HG03139 (cell line): ENCODE data around the gene CPLX3.

Experiments
- ATAC-seq: cut with Tn5 transposase; IDR thresholded peaks from one replicate; pipeline ENCODE4 v1.9.1; 2021; ENCODE audit not compliant: unreplicated experiment

CPLX3 gene

DNA sequence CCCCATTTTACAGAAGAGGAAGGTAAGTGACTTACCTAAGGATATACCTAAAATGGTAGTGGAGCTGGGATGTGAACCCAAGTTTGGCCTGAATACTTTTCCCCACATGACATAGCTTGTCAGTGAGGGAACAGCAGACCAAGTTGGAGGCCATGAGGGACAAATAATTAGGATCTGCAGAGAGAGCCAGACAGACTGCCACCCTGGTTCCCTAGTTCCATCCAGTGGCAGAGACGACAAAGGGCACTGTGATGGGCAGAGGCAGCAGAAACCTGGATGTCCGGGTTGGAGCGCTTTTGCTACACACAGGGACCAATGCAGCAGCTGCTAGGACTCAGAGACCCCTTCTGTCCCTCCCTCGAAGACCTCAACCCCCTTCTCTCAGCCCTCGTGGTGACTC, 1.2 kb downstream of the CPLX3 start:
- no peak for ATAC-seq

DNA sequence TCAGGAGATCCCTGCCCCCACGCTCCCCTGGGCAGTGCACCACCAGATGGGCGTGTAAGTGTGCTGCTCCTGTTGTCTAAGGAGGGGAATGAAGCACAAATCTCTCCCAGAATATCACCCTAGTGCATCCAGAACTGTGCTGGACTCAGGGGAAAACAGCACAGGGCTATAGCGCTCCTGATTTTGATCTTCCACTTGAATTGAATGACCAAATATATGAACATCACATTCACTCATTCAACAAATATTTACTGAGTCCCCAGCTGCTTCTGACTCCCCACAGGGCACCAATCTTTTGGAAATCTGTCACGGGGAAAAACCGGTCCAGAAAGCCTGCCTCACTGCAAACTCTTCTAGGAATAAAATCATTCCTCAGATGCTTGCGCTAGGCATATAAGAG, 2.4 kb downstream of the CPLX3 start:
- ATAC-seq = no peak

DNA sequence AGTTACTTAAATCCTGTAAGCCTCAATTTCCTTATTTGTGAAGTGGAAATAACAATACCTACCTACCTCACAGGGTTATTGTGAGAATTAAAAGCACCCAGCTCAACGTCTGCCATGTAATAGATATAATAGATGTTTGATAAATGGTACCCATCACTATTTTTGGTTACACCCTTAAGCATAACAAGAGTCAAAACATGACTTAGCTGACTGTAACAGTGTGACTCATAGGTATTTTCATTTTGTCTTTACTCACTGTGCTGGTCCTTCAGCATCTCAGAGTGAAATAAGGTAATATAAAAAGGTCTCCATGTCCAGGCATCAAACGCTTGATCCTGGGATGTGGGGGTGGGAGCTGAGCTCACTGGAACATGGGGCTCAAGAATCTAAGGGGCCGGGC, 3.1 kb downstream of the CPLX3 start:
- ATAC-seq = no peak

DNA sequence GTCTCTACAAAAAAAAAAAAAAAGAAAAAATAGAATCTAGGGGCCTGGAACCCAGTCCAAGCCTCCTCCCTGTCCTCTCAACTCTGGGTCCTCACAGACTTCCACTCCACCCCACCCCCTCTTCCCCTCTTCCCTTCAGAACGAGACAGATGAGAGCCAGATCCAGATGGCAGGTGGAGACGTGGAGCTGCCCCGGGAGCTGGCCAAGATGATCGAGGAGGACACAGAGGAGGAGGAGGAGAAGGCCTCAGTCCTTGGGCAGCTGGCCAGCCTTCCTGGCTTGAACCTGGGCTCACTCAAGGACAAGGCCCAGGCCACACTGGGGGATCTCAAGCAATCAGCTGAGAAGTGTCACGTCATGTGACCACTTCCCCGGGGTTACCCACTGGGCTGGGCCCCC, 3.6 kb downstream of the CPLX3 start:
- no peak for ATAC-seq

DNA sequence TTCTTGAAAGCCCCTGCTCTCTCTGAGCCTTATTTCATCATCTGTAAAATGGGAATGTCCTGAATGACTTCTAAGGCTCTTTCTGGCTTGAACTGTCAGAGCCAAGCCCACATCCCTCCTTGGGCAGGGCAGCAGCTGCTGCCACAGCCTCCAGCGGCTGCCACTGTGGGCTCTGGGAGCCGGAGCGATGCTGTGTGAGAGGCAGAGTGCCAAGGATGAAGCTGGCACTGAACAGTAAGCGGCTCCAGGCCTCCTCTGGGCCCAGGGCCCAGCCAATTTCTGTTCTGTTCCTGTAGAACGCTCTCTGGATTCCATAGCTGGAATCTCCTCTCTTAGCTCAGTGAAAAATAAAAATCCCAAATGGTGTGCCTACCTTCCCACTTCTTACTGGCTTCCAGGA, 4.4 kb downstream of the CPLX3 start:
- no peak for ATAC-seq

DNA sequence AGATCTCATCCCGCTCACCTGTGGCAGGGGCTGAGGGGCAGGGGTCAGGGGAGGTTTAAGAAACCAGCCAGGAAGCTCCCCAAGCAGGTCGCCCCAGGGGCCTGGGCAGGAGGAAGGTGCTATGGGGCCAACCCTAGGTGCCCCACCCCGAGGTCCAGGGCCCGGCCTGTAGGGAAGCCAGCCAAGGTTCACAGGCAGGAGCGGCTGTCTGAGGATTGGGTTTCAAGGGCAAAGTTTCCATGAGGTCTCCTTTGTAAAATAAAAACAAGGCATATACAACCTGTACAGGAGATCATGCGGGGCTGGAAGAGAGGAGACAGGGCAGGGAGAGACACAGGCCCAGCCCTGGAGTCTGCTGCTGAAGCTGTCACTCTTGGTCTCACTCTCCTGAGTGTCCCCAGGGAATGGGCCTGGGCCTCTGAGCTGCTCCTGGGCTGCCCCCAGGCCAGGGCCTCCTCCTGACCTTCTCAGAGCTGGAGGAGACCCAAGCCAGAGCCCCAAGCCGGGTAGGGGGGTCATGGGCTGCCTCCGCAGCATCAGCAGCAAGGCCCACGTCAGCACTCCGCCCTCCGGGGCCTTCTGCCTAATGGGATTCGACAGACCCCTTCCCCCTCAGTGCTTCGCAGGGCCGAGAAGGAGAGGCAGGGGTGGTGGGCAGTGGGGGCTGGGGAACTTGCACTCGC, 5.5 kb downstream of the CPLX3 start:
- no peak for ATAC-seq

DNA sequence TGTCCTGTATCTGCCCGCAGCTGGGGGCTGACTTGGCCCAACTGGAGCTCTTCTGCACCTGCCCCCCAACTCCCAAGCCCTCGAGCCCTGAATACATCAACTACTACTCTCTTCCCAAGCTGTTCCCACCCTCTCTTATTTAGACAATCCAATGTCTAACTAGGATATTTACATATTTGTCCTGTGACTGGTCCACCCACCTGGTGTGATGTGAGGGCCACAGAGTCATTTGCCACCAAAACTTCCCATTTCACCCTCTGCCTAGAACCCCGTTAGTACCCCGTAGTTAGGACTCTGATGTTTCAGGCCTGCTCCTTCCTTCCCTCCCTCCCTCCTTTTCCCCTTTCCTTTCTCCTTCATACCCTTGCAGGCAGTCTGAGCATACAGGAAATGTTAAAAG, 6.4 kb downstream of the CPLX3 start:
- ATAC-seq = no peak

DNA sequence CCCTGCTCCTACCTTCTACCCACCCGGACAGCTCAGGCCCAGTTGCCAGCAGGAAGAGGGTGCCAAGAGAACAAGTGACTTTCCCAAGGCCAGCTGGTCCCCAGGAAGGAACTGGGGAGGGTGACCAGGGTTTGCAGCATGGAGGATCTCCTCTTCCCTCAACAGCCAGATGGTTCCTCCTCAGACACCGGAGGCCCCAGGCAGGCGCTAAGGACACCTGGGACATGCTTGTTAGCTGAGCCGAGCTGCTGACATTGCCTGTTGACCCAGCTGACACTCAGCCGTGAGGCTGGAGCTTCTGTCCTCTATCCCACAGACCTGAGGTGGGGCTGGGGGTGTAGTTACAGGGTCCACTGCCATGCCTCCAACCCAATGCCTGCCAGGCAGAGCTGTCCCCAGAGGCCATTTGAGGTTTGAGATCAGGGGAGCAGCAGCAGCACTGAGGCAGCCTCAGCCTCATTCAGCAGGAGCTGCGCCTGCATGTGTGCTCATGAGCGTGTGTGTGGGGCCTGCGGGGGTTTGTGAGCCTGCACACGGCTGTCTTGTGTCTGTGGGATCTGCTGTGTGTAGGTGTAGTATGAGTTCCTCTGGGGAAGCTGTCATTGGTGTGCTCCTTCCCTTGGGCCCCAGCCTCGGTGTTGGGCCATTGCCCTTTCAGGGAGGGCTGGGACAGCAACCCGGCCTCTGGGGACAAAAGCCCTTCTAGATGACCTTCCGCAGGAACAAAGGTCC, 7.1 kb downstream of the CPLX3 start:
- no peak for ATAC-seq

DNA sequence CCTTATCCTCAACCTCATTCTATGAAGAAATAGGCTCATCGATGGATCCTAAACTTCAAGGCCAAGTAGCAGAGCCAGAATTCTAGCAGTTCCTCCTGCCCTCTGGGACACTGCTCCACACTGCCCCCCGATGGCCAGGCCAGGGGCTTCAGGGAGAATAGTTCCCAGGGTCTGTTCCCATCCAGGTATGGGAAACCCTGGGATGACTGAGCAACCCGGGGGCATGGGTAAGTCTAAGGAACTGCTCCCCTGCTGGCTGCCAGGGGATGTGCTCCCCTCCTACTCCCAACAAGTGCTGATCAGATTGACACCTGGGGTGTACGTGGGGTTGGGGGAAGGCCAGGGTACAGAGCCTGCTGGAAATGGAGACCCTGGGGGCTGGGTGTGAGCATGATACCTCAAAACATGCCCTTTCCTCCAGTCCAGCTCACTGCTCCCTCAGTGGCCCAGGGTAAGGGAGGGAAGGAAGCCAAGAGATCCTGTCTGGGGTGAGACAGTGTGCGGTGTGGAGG, 8.9 kb downstream of the CPLX3 start:
- ATAC-seq = no peak

DNA sequence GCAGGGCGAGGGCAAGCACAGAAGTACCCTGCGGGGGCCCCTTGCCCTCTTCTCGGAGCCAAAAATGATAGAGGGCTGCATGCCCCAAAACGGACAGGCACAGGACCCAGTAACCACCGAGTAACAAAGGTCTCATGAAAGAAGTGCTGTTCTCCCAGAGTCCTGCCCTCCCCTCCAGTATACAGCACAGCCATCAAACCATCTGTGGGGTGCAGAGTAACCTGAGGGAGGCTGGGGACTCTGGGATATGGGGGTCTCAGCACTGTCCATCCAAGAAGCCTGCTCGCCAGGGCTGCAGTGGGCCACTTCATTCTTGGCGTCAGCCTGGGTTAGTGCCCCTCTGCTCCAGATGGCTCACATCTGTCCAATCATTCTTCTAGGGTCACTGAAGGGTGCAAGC, 10.4 kb downstream of the CPLX3 start:
- no peak for ATAC-seq

DNA sequence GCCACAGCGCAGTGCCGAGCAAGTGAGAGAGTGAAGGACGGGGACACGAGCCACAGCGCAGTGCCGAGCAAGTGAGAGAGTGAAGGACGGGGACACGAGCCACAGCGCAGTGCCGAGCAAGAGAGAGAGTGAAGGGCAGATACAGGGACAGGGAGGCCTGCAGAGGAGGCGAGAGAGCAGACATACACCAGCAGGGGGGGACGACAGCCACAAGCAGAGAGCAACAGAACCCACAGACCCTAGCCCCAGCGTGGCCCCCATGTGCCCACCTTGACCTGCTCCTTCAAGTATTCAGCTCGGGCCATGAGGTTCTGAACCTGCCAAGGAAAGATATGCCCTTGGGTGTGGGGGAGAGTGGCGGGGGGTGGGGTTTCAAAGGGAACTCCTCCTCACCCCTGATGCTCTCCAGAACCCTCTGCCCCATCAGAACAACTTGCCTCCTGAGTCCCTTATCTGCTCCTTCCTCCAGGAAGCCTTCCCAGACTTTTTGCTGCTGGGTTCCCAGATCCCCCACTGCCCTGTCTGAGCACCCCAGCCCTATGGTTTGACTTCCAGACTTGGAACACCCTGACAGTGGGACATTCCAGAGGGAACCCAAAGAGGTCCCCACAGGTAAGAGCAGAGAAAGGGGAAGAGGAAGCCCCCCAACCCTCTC, 11.2 kb downstream of the CPLX3 start:
- ATAC-seq = no peak

DNA sequence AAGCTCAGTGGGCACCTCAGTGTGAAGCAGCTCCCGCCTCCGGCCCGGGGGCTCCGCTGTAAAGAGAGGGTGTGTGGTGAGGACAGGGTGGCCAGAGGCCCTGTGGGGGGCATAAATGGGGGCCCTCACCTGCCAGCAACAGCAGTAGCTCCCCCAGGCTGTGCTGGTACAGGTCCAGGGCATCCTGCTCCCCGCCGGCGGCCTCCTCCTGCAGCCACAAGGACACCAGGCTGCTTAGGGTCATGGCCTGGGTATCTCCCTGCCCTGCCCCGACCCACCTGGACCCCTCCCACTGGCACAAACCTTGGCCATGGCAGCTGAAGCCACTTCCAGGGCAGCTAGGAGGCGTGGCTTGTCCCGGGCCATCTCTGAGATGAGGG, 11.7 kb downstream of the CPLX3 start:
- ATAC-seq = no peak

DNA sequence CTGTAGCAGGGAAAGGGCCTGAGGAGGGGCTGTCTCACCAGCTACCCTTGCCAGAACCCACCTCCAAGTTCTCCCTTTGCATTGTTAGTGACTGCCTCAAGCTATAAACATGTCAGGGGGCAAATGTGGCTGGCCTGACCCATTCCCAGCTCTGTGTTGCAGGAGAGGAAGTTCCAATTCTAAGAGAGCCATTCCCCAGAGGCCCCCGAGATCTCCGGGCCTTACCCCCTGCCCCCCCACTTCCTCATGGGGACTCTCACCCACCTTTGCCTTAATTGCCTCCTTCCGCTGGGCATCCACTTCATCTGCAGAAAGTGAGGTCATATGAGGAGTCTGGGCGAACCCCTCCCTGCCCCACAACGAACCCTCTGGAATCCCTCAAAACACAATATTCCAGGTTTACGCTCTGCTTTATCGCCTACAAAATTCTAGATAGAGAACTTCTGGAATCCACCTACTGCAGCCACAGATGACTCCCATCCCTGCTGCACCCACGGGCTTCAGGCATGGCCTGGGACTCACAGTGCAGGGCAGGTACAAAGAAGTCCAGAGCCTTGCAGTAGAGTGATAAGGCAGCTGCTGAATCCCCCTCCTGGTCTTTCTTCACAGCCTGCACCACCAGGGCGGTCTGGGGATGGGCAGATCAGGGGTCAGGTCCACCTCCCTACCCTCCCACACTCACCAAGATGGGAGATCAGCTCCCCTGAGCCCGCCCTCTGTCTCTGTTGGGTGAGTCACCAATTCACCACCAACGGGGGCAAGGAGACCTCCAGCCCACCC, 12.5 kb downstream of the CPLX3 start:
- no peak for ATAC-seq

DNA sequence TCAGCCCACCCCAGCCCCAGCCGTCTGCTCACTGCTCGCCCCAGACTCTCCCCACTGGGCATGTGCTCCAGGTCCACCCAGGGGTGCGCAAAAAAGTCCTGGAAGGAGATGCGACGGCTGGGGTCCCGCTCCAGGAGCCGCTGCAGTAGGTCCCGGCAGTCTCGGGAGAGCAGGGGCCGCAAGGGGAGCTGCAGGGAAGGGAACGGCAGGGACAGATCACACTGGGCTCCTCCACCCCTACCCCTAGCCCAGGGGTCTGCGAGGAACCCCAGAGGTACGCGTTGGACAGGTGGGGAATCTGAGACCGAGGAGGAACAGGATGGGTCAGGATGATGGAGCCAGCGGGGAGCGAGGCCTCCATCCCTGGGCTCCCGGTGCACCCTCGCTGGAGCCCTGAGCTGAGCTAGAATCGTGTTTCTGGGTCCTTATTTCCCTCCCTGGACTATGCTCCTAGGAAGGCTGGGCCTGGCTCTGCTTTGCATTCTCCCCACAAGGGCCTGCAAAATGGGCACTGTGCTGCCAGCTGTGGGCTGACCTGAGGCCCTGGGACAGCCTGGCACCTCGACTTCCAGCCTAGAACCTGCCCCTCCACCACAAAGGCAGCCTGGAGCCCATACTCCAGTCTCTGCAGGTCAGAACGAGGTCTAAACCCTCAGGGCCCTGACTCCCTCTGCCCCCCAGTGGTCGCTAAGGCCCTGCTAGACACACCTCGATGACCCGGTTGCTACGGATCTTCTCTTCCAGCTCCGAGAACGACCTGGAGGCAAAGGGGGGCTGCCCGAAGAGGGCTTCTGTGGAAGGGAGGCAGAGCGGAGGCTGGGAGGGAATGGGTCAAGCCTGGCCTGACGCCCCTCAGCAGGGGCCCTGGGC, 13.3 kb downstream of the CPLX3 start:
- no peak for ATAC-seq

DNA sequence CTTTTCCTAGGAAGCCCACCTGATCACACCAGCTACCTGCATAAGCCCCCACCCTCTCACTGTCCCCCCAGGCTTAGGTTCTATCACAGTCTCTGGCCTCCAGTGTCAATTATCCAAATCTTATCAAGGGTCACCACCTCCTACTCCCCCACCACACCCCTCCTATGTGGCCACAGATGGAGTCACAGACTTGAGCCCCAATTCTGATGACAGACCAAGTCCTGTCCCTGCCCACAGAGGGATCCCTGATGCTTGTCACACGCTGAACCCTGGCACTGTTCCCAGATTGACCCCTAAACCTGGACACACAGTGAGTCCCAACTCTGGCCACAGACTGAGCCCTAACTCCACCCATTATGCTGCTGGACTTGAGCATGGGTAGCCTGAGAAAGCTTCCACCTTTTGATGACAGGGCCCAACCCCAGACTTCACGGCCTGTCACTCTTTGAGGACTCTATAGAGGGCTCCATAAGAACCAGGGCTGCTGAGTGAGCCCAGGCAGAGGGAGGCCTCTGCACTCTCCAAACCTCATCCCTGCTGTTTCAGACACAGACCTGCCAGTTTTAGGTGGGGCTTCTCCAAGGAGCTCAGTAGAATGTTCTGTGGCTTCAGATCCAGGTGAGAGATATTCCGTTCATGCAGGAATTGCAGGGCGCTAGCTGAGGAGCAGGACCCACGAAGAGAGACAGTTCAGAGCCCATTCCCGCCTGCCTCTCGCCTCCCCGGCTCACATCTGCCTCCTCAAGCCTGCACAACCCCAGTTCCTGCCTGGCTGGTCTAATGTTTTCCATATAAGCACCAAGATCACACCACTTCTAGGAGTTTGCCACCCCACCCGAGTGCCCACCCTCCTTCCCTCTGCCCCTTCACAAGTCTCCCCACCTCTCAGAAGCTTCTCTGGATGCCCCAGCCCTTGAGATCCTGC, 14.7 kb downstream of the CPLX3 start:
- no peak for ATAC-seq

DNA sequence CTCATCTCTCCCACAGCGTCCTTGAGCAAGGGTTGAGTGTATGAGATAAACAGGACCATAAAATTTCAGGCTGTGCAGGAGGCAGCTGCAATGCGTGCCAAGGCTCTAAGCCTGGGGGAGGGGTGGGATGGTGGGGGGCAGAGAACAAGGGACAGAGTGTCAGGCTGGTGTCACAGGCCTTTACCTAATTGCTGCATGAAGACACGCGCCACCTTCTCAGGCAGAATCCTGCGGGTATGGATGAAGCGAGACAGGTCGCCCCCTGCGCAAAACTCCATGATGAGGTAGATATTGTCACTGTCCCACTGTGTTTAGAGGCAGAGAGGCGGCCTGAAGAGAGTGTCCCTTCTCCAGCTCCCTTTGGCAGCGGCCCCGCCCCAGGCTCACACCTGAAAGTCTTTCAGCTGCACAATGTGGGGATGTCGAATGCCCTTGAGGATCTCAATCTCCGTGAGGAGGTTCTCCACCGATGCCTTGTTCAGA, 15.5 kb downstream of the CPLX3 start:
- no peak for ATAC-seq

DNA sequence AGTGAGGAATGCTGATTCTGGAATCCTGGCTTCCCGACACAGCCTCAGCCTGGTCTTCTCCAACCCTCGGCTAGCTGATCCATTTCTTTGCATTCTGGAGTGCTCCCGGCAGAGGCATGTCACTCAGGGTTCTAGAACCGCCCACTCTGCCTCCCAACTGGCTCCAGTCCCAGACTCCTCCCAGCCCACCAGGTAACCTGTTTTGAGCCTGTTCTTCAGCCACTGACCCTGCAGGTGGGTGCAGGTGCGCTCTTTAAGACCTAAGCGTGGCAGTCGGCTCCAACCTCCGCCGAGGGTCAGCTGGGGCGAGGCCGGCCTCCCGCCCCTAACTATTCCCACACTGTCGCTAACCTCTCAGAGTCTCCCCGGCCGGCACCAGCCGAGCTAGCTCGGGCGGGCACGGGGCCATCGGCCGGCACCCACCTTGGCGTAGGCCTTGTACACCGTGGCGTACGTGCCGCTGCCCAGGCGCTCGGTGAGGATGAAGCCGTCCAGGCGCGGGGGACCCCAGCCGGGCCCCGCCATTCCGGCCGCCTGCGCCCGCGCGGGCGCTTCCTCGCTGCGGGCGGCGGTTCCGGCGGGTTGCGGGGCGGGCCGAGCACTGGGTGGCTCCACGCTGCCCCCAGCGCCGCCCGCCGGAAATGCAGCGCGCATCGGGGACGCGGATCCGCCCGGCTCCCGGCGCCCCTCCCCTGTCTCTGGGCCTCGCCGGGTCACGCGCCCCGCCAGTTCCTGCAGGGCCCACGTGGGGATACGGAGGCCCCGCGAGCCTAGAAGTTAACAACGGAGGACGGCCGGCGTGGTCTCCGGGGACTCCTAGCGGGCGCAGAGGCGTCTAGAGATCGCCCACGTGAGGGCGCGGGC, 16.4 kb downstream of the CPLX3 start, which contains the start of gene ULK3:
TSS of gene ULK3 (minus strand) at position 576 of the 864 bp plus-strand sequence. CDS start at position 525, 51 bp downstream.
- peak; percentile 78 for ATAC-seq

DNA sequence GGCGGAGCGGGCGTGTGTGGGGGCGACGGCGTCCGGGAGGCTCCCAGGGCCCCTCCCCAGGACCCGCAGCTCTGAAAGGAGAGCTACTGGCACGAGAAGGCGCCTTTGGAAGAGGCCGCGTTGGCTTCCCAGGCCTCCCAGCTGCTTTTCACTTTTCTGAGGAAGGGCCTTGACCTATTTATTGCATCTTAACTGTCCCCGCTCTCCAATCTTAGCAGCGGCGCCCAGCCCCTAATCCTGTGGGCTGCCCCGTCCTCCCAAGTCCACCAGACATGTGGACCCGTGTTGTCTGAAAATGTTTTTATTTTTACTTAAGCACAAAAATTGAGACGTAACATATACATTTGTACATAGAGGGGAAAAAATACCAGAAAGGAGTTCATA, 17.0 kb downstream of the CPLX3 start:
- no peak for ATAC-seq
